ENCODE results near the gene ATP2A1. TPM values are rescaled to one million over a fixed set of nuclear protein-coding genes. Genes with fewer than 3 reads are reported as not detected.

ATP2A1 gene
- total and polyA plus RNA-seq, 9 donors: 0.15 to 2.5 (median 0.53) TPM

GRCh38 chr16:28846080-28846932, 32.0 kb upstream of the ATP2A1 start, which contains the start of gene TUFM:
Gene TUFM (minus strand): TSS chr16:28846348. CDS start chr16:28846269, 79 bp downstream.
- Histone ChIP-seq H3K36me3 (no peaks in the 10 kb centered on the region), H3K27me3 (no peaks in the 10 kb centered on the region), H3K27ac (peak within 1 kb of the TSS; percentile 82 to 83), H3K4me3 (peak within 1 kb of the TSS; percentile 99), H3K4me1 (ENCODE audit: insufficient read depth) (peaks cover 2% of the 10 kb centered on the region), H3K9me3 (no peaks in the 10 kb centered on the region)
- TF ChIP-seq POLR2A (IDR thresholded peaks at IDR 0.05) (peak; percentile 22), EP300 (IDR thresholded peaks at IDR 0.05) (no peak)
- TF ChIP-seq, protein P1, sequence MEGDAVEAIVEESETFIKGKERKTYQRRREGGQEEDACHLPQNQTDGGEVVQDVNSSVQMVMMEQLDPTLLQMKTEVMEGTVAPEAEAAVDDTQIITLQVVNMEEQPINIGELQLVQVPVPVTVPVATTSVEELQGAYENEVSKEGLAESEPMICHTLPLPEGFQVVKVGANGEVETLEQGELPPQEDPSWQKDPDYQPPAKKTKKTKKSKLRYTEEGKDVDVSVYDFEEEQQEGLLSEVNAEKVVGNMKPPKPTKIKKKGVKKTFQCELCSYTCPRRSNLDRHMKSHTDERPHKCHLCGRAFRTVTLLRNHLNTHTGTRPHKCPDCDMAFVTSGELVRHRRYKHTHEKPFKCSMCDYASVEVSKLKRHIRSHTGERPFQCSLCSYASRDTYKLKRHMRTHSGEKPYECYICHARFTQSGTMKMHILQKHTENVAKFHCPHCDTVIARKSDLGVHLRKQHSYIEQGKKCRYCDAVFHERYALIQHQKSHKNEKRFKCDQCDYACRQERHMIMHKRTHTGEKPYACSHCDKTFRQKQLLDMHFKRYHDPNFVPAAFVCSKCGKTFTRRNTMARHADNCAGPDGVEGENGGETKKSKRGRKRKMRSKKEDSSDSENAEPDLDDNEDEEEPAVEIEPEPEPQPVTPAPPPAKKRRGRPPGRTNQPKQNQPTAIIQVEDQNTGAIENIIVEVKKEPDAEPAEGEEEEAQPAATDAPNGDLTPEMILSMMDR (IDR thresholded peaks at IDR 0.05): peak; percentile 56 to 93 (median 82)
- 0 to 1% (median 0%) methylated on average over 61 to 73 of the region's 73 CpGs for WGBS, 3 donors
- peak; percentile 97 to 98 (median 97) for DNase-seq
- intact Hi-C loops (cut with DNase I): loop anchor here in 2 of 4 donors (2.0 kb wide), 1 partner anchor 16 kb away; the partner anchor contains the start of gene SH2B1 (in 2 of the 2)

DNA sequence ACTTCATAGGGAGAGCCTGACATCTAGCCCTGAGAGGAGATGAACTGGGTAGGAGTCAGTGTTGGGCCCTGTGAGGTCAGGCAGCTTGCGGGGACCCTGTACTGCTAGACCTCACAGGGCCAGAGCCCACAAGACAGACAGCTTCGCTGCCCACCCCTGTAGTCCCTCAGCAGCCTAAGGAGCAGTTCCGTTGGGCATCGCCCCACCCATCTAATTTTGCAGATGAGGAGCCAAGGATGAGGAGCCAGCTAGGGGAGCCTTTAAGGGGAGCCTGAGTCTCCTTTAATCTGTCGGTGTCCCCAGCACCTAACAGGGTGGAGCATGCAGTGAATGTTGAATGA, 31.4 kb upstream of the ATP2A1 start:
- H3K4me3 ChIP-seq: peak overlapping the region; percentile 99
- no peaks in the 10 kb centered on the region for H3K36me3 ChIP-seq
- H3K27me3 ChIP-seq: no peaks in the 10 kb centered on the region
- DNase-seq: peak in 2 of 5 donors; percentile 19 to 45
- no peaks in the 10 kb centered on the region for H3K9me3 ChIP-seq
- peaks cover 2% of the 10 kb centered on the region for H3K4me1 ChIP-seq (ENCODE audit: insufficient read depth)
- H3K27ac ChIP-seq: peak overlapping the region; percentile 82 to 83
- no peak for TF ChIP-seq EP300 (IDR thresholded peaks at IDR 0.05)
- TF ChIP-seq POLR2A (IDR thresholded peaks at IDR 0.05): no peak
- TF ChIP-seq, protein P1 (IDR thresholded peaks at IDR 0.05): no peak
- intact Hi-C loops (cut with DNase I): loop anchor here in 2 of 4 donors (2.0 kb wide), 1 partner anchor 16 kb away; the partner anchor contains the start of gene SH2B1 (in 2 of the 2)
- WGBS, 3 donors: 3 to 4% (median 3%) methylated on average over 5 of the region's 5 CpGs

GRCh38 chr16:28858421-28858820, 19.9 kb upstream of the ATP2A1 start:
- H3K4me1 ChIP-seq (ENCODE audit: insufficient read depth): peaks cover 2% of the 10 kb centered on the region
- TF ChIP-seq, protein P1 (IDR thresholded peaks at IDR 0.05): no peak
- intact Hi-C loops (cut with DNase I): no loop called here
- no peaks in the 10 kb centered on the region for H3K36me3 ChIP-seq
- no peak overlapping the region for H3K4me3 ChIP-seq
- no peak overlapping the region for H3K27ac ChIP-seq
- WGBS, 3 donors: 89 to 91% (median 90%) methylated on average over 8 of the region's 8 CpGs
- no peak for DNase-seq
- H3K27me3 ChIP-seq: no peaks in the 10 kb centered on the region
- no peaks in the 10 kb centered on the region for H3K9me3 ChIP-seq

GRCh38 chr16:28859326-28859725, 19.0 kb upstream of the ATP2A1 start:
- no peak for DNase-seq
- intact Hi-C loops (cut with DNase I): no loop called here
- 70 to 87% (median 73%) methylated on average over 4 of the region's 4 CpGs for WGBS, 3 donors
- Histone ChIP-seq H3K27ac (no peak overlapping the region), H3K4me1 (ENCODE audit: insufficient read depth) (peaks cover 2% of the 10 kb centered on the region), H3K27me3 (no peaks in the 10 kb centered on the region), H3K36me3 (no peaks in the 10 kb centered on the region), H3K4me3 (no peak overlapping the region), H3K9me3 (no peaks in the 10 kb centered on the region)
- TF ChIP-seq, protein P1 (IDR thresholded peaks at IDR 0.05): no peak
- no peak for TF ChIP-seq EP300 (IDR thresholded peaks at IDR 0.05)
- no peak for TF ChIP-seq POLR2A (IDR thresholded peaks at IDR 0.05)
